HepG2 (cell line): ENCODE results near the gene MINDY1. TPM values are rescaled to one million over a fixed set of nuclear protein-coding genes. Genes with fewer than 3 reads are reported as not detected.

Experiments
- ARNT2 ChIP-seq: sonication (generic); formaldehyde crosslinking; IDR thresholded peaks from 2 replicates; pipeline ENCODE4 v1.8.0; 2022; ENCODE audit warnings: mild to moderate bottlenecking, low read depth, missing genetic modification reagents, moderate library complexity
- CEBPG ChIP-seq: IDR thresholded peaks from 2 replicates; pipeline ENCODE4 v1.6.1; 2016
- HIVEP1 ChIP-seq: sonication (generic); formaldehyde crosslinking; IDR thresholded peaks from 2 replicates; pipeline ENCODE4 v1.4.0; 2020; ENCODE audit warnings: mild to moderate bottlenecking, missing genetic modification reagents
- IRX3 ChIP-seq: sonication (generic); formaldehyde crosslinking; IDR thresholded peaks from 2 replicates; pipeline ENCODE4 v1.8.1; 2023; ENCODE audit warnings: mild to moderate bottlenecking, low read depth, missing genetic modification reagents, borderline replicate concordance
- KAT2B ChIP-seq: fragments of 150-350 bp; IDR thresholded peaks from 2 replicates; pipeline ENCODE4 v1.6.1; 2014; ENCODE audit warnings: low read depth, low read length, borderline replicate concordance
- KLF6 ChIP-seq: IDR thresholded peaks from 2 replicates; pipeline ENCODE4 v1.8.0; 2016; ENCODE audit warnings: missing biosample characterization, missing genetic modification reagents
- MAF1 ChIP-seq: sonication (generic); formaldehyde crosslinking; IDR thresholded peaks from 2 replicates; pipeline ENCODE4 v1.5.0; 2020; ENCODE audit warnings: missing genetic modification reagents, borderline replicate concordance
- MIER3 ChIP-seq: IDR thresholded peaks from 2 replicates; pipeline ENCODE4 v1.6.1; 2016; ENCODE audit warnings: missing compliant biosample characterization, borderline replicate concordance
- NBN ChIP-seq: fragments of 450-650 bp; conservative IDR thresholded peaks from 2 replicates; pipeline ENCODE4 v1.6.1; 2017
- PPARG ChIP-seq: conservative IDR thresholded peaks from 2 replicates; pipeline ENCODE4 v1.6.1; 2016; ENCODE audit warnings: missing biosample characterization, missing genetic modification reagents
- SNRNP70 ChIP-seq: fragments of 200-400 bp; formaldehyde crosslinking; IDR thresholded peaks from 2 replicates; pipeline ENCODE4 v1.6.1; 2017; ENCODE audit warnings: mild to moderate bottlenecking, low read depth, low read length, moderate library complexity
- SRSF4 ChIP-seq: fragments of 200-400 bp; formaldehyde crosslinking; IDR thresholded peaks from one replicate; pipeline ENCODE4 v1.6.1; 2018; ENCODE audit warnings: mild to moderate bottlenecking, low read depth, low read length, moderate library complexity; ENCODE audit not compliant: poor library complexity, severe bottlenecking
- ZFP36 ChIP-seq: fragments of 150-350 bp; IDR thresholded peaks from 2 replicates; pipeline ENCODE4 v1.6.1; 2018; ENCODE audit warnings: borderline replicate concordance, low read length, low read depth; ENCODE audit not compliant: partially characterized antibody
- ZNF205 ChIP-seq: IDR thresholded peaks from 2 replicates; pipeline ENCODE4 v1.6.1; 2018; ENCODE audit warnings: missing biosample characterization, missing genetic modification reagents
- ZNF253 ChIP-seq: sonication (generic); formaldehyde crosslinking; IDR thresholded peaks from 2 replicates; pipeline ENCODE4 v1.8.0; 2022; ENCODE audit warnings: mild to moderate bottlenecking, missing genetic modification reagents, borderline replicate concordance
- ZNF468 ChIP-seq: sonication (generic); formaldehyde crosslinking; IDR thresholded peaks from 2 replicates; pipeline ENCODE4 v1.8.0; 2022; ENCODE audit warnings: mild to moderate bottlenecking, moderate library complexity, missing genetic modification reagents
- ZNF619 ChIP-seq: sonication (generic); formaldehyde crosslinking; IDR thresholded peaks from 2 replicates; pipeline ENCODE4 v1.4.0; 2020; ENCODE audit warnings: mild to moderate bottlenecking, missing genetic modification reagents
- ZNF724P ChIP-seq: sonication (generic); formaldehyde crosslinking; IDR thresholded peaks from 2 replicates; pipeline ENCODE4 v1.8.0; 2022; ENCODE audit warnings: missing genetic modification reagents, borderline replicate concordance
- ZNF83 ChIP-seq: sonication (generic); formaldehyde crosslinking; IDR thresholded peaks from 2 replicates; pipeline ENCODE4 v1.4.0; 2020; ENCODE audit warnings: missing genetic modification reagents, mild to moderate bottlenecking, borderline replicate concordance
- polyA plus RNA-seq, 8 experiments: library from polyadenylated mRNA; depleted of rRNA in 3 of 8; stranded (reverse) in 7 of 8; unstranded in 1 of 8; fragments of >200 nt; fragmentation: Illumina TruSeq in 4 of 8; extraction: Trizol in 4 of 8; gene quantifications; 2 replicates each; pipeline versions ENCODE4 v1.2.1 to v1.2.3, GENCODE V29; 2011 to 2016; ENCODE audit warnings: low read depth in 4 of 8, missing spikeins in 1 of 8, mixed read lengths in 1 of 8; ENCODE audit not compliant: insufficient read depth in 1 of 8
- total RNA-seq, 5 experiments: library from RNA; depleted of rRNA; stranded (reverse); fragments of >200 nt; fragmentation: Illumina TruSeq; extraction: Trizol; gene quantifications; 2 replicates each; pipeline ENCODE4 v1.2.3, GENCODE V29; 2016; ENCODE audit warnings: low read depth in 1 of 5
- TF ChIP-seq, protein P1 (sequence below): sonication (generic); formaldehyde crosslinking; IDR thresholded peaks from 2 replicates; pipeline ENCODE4 v1.4.0; 2020; ENCODE audit warnings: missing genetic modification reagents, borderline replicate concordance
- TF ChIP-seq, protein P2 (sequence below): IDR thresholded peaks from 2 replicates; pipeline ENCODE4 v1.6.1; 2016
- TF ChIP-seq, protein P3 (sequence below): sonication (generic); formaldehyde crosslinking; IDR thresholded peaks from 2 replicates; pipeline ENCODE4 v1.8.1; 2023; ENCODE audit warnings: mild to moderate bottlenecking, missing genetic modification reagents
- TF ChIP-seq, protein P4 (sequence below): sonication (generic); formaldehyde crosslinking; IDR thresholded peaks from 2 replicates; pipeline ENCODE4 v1.4.0; 2020; ENCODE audit warnings: missing genetic modification reagents

MINDY1 gene
- total and polyA plus RNA-seq, 2 of the 13 experiments (the other 11 are each of a cell fraction or from before 2014, with no cell fraction given), result 11.1 to 15.0 TPM

DNA sequence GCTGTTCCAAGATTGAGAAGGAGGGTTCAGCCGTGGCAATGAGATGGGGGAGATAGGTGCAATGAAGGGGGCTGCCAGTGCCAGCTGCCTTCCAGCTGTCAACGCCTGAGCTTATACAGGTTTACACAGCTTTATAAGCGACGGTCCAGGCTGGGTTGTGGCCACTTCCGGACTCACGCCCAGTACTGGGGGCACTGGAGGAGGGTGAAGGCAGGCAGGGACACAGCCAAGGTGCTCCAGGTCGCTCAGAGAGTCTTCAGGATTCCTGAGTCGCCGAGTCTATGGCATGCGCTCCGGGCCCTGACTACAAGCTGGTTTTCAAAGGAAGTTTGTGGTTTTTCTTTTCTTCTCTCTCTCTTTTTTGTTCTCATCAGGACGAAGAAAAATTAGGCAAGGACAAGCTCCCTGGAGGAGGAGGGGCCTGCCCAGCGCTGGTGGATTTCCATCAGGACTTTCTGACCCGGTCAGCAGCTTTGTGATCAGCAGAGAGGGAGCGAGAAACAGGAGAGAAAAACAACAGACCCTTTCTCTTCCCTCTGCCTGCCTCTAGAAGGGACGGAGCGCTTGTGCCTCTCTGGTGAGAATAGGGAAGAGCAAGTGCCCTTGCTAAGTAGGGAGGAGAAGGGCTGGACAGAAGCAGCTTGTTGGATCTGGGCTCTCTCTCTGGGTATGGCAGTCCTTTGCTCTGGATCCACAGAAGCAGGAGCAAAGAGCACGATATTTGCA lies at the start of gene MINDY1 (continued):
- TF ChIP-seq, protein P1, sequence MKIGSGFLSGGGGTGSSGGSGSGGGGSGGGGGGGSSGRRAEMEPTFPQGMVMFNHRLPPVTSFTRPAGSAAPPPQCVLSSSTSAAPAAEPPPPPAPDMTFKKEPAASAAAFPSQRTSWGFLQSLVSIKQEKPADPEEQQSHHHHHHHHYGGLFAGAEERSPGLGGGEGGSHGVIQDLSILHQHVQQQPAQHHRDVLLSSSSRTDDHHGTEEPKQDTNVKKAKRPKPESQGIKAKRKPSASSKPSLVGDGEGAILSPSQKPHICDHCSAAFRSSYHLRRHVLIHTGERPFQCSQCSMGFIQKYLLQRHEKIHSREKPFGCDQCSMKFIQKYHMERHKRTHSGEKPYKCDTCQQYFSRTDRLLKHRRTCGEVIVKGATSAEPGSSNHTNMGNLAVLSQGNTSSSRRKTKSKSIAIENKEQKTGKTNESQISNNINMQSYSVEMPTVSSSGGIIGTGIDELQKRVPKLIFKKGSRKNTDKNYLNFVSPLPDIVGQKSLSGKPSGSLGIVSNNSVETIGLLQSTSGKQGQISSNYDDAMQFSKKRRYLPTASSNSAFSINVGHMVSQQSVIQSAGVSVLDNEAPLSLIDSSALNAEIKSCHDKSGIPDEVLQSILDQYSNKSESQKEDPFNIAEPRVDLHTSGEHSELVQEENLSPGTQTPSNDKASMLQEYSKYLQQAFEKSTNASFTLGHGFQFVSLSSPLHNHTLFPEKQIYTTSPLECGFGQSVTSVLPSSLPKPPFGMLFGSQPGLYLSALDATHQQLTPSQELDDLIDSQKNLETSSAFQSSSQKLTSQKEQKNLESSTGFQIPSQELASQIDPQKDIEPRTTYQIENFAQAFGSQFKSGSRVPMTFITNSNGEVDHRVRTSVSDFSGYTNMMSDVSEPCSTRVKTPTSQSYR (CRISPR knock-in tag), result no peak
- TF ChIP-seq HIVEP1 (CRISPR knock-in tag), result no peak
- TF ChIP-seq, protein P2, sequence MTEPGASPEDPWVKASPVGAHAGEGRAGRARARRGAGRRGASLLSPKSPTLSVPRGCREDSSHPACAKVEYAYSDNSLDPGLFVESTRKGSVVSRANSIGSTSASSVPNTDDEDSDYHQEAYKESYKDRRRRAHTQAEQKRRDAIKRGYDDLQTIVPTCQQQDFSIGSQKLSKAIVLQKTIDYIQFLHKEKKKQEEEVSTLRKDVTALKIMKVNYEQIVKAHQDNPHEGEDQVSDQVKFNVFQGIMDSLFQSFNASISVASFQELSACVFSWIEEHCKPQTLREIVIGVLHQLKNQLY (CRISPR knock-in tag), result no peak
- TF ChIP-seq MAF1, result no peak
- no peak for TF ChIP-seq IRX3 (CRISPR knock-in tag)
- no peak; the same call in 1 of the 2 replicates for TF ChIP-seq ZNF205 (CRISPR knock-in tag)
- no peak for TF ChIP-seq ZFP36
- no peak for TF ChIP-seq SNRNP70
- TF ChIP-seq PPARG (CRISPR knock-in tag), result no peak
- TF ChIP-seq ZNF83 (CRISPR knock-in tag), result no peak
- no peak for TF ChIP-seq ZNF253 (CRISPR knock-in tag)
- TF ChIP-seq ZNF619 (CRISPR knock-in tag), result no peak
- TF ChIP-seq KLF6, result 0 out of 2 replicates have a peak, but pooled peaks have one; percentile 23
- TF ChIP-seq, protein P3, sequence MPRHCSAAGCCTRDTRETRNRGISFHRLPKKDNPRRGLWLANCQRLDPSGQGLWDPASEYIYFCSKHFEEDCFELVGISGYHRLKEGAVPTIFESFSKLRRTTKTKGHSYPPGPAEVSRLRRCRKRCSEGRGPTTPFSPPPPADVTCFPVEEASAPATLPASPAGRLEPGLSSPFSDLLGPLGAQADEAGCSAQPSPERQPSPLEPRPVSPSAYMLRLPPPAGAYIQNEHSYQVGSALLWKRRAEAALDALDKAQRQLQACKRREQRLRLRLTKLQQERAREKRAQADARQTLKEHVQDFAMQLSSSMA, result no peak
- peak; percentile 23 for TF ChIP-seq CEBPG (CRISPR knock-in tag)
- no peak for TF ChIP-seq SRSF4
- no peak for TF ChIP-seq ZNF724P (CRISPR knock-in tag)
- no peak for TF ChIP-seq ARNT2 (CRISPR knock-in tag)
- TF ChIP-seq KAT2B, result no peak
- TF ChIP-seq MIER3, result peak; percentile 25; the same call in 1 of the 2 replicates
- TF ChIP-seq, protein P4, sequence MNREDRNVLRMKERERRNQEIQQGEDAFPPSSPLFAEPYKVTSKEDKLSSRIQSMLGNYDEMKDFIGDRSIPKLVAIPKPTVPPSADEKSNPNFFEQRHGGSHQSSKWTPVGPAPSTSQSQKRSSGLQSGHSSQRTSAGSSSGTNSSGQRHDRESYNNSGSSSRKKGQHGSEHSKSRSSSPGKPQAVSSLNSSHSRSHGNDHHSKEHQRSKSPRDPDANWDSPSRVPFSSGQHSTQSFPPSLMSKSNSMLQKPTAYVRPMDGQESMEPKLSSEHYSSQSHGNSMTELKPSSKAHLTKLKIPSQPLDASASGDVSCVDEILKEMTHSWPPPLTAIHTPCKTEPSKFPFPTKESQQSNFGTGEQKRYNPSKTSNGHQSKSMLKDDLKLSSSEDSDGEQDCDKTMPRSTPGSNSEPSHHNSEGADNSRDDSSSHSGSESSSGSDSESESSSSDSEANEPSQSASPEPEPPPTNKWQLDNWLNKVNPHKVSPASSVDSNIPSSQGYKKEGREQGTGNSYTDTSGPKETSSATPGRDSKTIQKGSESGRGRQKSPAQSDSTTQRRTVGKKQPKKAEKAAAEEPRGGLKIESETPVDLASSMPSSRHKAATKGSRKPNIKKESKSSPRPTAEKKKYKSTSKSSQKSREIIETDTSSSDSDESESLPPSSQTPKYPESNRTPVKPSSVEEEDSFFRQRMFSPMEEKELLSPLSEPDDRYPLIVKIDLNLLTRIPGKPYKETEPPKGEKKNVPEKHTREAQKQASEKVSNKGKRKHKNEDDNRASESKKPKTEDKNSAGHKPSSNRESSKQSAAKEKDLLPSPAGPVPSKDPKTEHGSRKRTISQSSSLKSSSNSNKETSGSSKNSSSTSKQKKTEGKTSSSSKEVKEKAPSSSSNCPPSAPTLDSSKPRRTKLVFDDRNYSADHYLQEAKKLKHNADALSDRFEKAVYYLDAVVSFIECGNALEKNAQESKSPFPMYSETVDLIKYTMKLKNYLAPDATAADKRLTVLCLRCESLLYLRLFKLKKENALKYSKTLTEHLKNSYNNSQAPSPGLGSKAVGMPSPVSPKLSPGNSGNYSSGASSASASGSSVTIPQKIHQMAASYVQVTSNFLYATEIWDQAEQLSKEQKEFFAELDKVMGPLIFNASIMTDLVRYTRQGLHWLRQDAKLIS (CRISPR knock-in tag), result 0 out of 2 replicates have a peak, but pooled peaks have one; percentile 72
- TF ChIP-seq ZNF468 (CRISPR knock-in tag), result no peak
- no peak for TF ChIP-seq NBN
